ENCODE measurements around the gene OR2W1. TPM values are rescaled to one million over a fixed set of nuclear protein-coding genes. Genes with fewer than 3 reads are reported as not detected.

The OR2W1 gene
- total RNA-seq, 1 donor from 2014 or later, result not detected

GRCh38 chr6:29079203-29079602, 34.2 kb upstream of the OR2W1 start:
- H3K9me3 Mint-ChIP-seq (ENCODE audit: low read depth), result no peaks in the 10 kb centered on the region
- no peak overlapping the region for H3K27ac Mint-ChIP-seq
- H3K36me3 Mint-ChIP-seq (ENCODE audit: insufficient read depth), result no peaks in the 10 kb centered on the region
- H3K4me3 Mint-ChIP-seq (ENCODE audit: low read depth), result no peak overlapping the region
- DNase-seq (ENCODE audit: low spot score, unreplicated experiment), result no peak
- peaks cover 5% of the 10 kb centered on the region for H3K27me3 Mint-ChIP-seq
- H3K4me1 Mint-ChIP-seq (ENCODE audit: low read depth), result no peaks in the 10 kb centered on the region
- no peak for TF ChIP-seq CTCF (IDR thresholded peaks at IDR 0.05; ENCODE audit: unreplicated experiment)

GRCh38 chr6:29071831-29072723, 27.1 kb upstream of the OR2W1 start:
- DNase-seq (ENCODE audit: low spot score, unreplicated experiment), result no peak
- H3K9me3 Mint-ChIP-seq (ENCODE audit: low read depth), result peaks cover 3% of the 10 kb centered on the region

GRCh38 chr6:29051680-29052079, 6.7 kb upstream of the OR2W1 start:
- no peak for DNase-seq (ENCODE audit: low spot score, unreplicated experiment)
- Mint-ChIP-seq H3K4me1 (ENCODE audit: low read depth) (no peaks in the 10 kb centered on the region), H3K9me3 (ENCODE audit: low read depth) (peaks cover 13% of the 10 kb centered on the region), H3K4me3 (ENCODE audit: low read depth) (no peak overlapping the region), H3K36me3 (ENCODE audit: insufficient read depth) (no peaks in the 10 kb centered on the region), H3K27ac (no peak overlapping the region), H3K27me3 (peaks cover 15% of the 10 kb centered on the region)
- TF ChIP-seq CTCF (IDR thresholded peaks at IDR 0.05; ENCODE audit: unreplicated experiment), result no peak

More at GRCh38 chr6:29071831-29072723, 27.1 kb upstream of the OR2W1 start:
- Mint-ChIP-seq H3K27ac (no peak overlapping the region), H3K4me3 (ENCODE audit: low read depth) (no peak overlapping the region), H3K36me3 (ENCODE audit: insufficient read depth) (no peaks in the 10 kb centered on the region), H3K27me3 (peaks cover 10% of the 10 kb centered on the region), H3K4me1 (ENCODE audit: low read depth) (no peaks in the 10 kb centered on the region)
- peak; percentile 81 for TF ChIP-seq CTCF (IDR thresholded peaks at IDR 0.05; ENCODE audit: unreplicated experiment)

- Mint-ChIP-seq H3K4me3 (ENCODE audit: low read depth) (no peak overlapping the region), H3K9me3 (ENCODE audit: low read depth) (peaks cover 6% of the 10 kb centered on the region), H3K27me3 (no peaks in the 10 kb centered on the region), H3K27ac (no peak overlapping the region), H3K36me3 (ENCODE audit: insufficient read depth) (no peaks in the 10 kb centered on the region), H3K4me1 (ENCODE audit: low read depth) (no peaks in the 10 kb centered on the region)
- TF ChIP-seq CTCF (IDR thresholded peaks at IDR 0.05; ENCODE audit: unreplicated experiment), result no peak
- DNase-seq (ENCODE audit: low spot score, unreplicated experiment), result no peak
Measured at GRCh38 chr6:29035951-29036350, 9.0 kb downstream of the OR2W1 start.

- peaks cover 20% of the 10 kb centered on the region for H3K27me3 Mint-ChIP-seq
- no peaks in the 10 kb centered on the region for H3K36me3 Mint-ChIP-seq (ENCODE audit: insufficient read depth)
- no peak for TF ChIP-seq CTCF (IDR thresholded peaks at IDR 0.05; ENCODE audit: unreplicated experiment)
- H3K27ac Mint-ChIP-seq, result no peak overlapping the region
- H3K4me3 Mint-ChIP-seq (ENCODE audit: low read depth), result no peak overlapping the region
- no peak for DNase-seq (ENCODE audit: low spot score, unreplicated experiment)
- no peaks in the 10 kb centered on the region for H3K4me1 Mint-ChIP-seq (ENCODE audit: low read depth)
- no peaks in the 10 kb centered on the region for H3K9me3 Mint-ChIP-seq (ENCODE audit: low read depth)
Measured at GRCh38 chr6:29028821-29029220, 16.2 kb downstream of the OR2W1 start.

All from progenitor cell of endocrine pancreas (in vitro differentiated cells).